HepG2 (cell line): ENCODE measurements around the gene GDPD5. TPM values are rescaled to one million over a fixed set of nuclear protein-coding genes. Genes with fewer than 3 reads are reported as not detected.

ENCODE experiments used
- AHR ChIP-seq: IDR thresholded peaks from 2 replicates; pipeline ENCODE4 v1.6.1; 2018; ENCODE audit warnings: missing genetic modification reagents, missing compliant biosample characterization
- ATF7 ChIP-seq, 2 experiments: fragments of 450-650 bp in 1 of 2; sonication (generic) in 1 of 2; formaldehyde crosslinking in 1 of 2; IDR thresholded peaks; 2 replicates each; pipeline versions ENCODE4 v1.4.0 to v1.6.1; 2016 to 2020; ENCODE audit warnings: antibody characterized with exemption in 1 of 2, mild to moderate bottlenecking in 1 of 2, missing genetic modification reagents in 1 of 2
- BRCA1 ChIP-seq: sonication (generic); formaldehyde crosslinking; IDR thresholded peaks from 2 replicates; pipeline ENCODE4 v1.4.0; 2020; ENCODE audit warnings: missing genetic modification reagents
- FOXK1 ChIP-seq: sonication (generic); formaldehyde crosslinking; IDR thresholded peaks from 2 replicates; pipeline ENCODE4 v1.4.0; 2020; ENCODE audit warnings: low read depth, missing genetic modification reagents, borderline replicate concordance
- HNRNPLL ChIP-seq: fragments of 200-400 bp; formaldehyde crosslinking; IDR thresholded peaks from 2 replicates; pipeline ENCODE4 v1.6.1; 2017; ENCODE audit warnings: mild to moderate bottlenecking, low read depth, low read length; ENCODE audit not compliant: poor library complexity, severe bottlenecking
- HOXA7 ChIP-seq: sonication (generic); formaldehyde crosslinking; IDR thresholded peaks from 2 replicates; pipeline ENCODE4 v1.8.1; 2022; ENCODE audit warnings: mild to moderate bottlenecking, missing genetic modification reagents, moderate library complexity
- MIER3 ChIP-seq: IDR thresholded peaks from 2 replicates; pipeline ENCODE4 v1.6.1; 2016; ENCODE audit warnings: missing compliant biosample characterization, borderline replicate concordance
- NFIB ChIP-seq: sonication (generic); formaldehyde crosslinking; IDR thresholded peaks from 2 replicates; pipeline ENCODE4 v1.9.0; 2021; ENCODE audit warnings: missing genetic modification reagents, mild to moderate bottlenecking, borderline replicate concordance
- PHB2 ChIP-seq: fragments of 450-650 bp; IDR thresholded peaks from 2 replicates; pipeline ENCODE4 v1.6.1; 2018; ENCODE audit not compliant: partially characterized antibody
- PITX1 ChIP-seq: sonication (generic); formaldehyde crosslinking; IDR thresholded peaks from 2 replicates; pipeline ENCODE4 v1.5.1; 2020; ENCODE audit warnings: mild to moderate bottlenecking, missing genetic modification reagents
- RFX1 ChIP-seq: fragments of 450-650 bp; IDR thresholded peaks from 2 replicates; pipeline ENCODE4 v1.6.1; 2017
- RFXAP ChIP-seq: sonication (generic); formaldehyde crosslinking; IDR thresholded peaks from 2 replicates; pipeline ENCODE4 v1.4.0; 2020; ENCODE audit warnings: missing genetic modification reagents, borderline replicate concordance
- SMAD9 ChIP-seq: sonication (generic); formaldehyde crosslinking; IDR thresholded peaks from 2 replicates; pipeline ENCODE4 v1.5.1; 2020; ENCODE audit warnings: mild to moderate bottlenecking, missing genetic modification reagents
- ZNF326 ChIP-seq: sonication (generic); formaldehyde crosslinking; IDR thresholded peaks from 2 replicates; pipeline ENCODE4 v1.4.0; 2020; ENCODE audit warnings: missing genetic modification reagents, borderline replicate concordance
- ZNF607 ChIP-seq: sonication (generic); formaldehyde crosslinking; IDR thresholded peaks from 2 replicates; pipeline ENCODE4 v1.5.1; 2020; ENCODE audit warnings: missing genetic modification reagents, mild to moderate bottlenecking, borderline replicate concordance
- ZNF713 ChIP-seq: sonication (generic); formaldehyde crosslinking; IDR thresholded peaks from 2 replicates; pipeline ENCODE4 v1.4.0; 2020; ENCODE audit warnings: mild to moderate bottlenecking, missing genetic modification reagents
- polyA plus RNA-seq, 8 experiments: library from polyadenylated mRNA; depleted of rRNA in 3 of 8; stranded (reverse) in 7 of 8; unstranded in 1 of 8; fragments of >200 nt; fragmentation: Illumina TruSeq in 4 of 8; extraction: Trizol in 4 of 8; gene quantifications; 2 replicates each; pipeline versions ENCODE4 v1.2.1 to v1.2.3, GENCODE V29; 2011 to 2016; ENCODE audit warnings: low read depth in 4 of 8, missing spikeins in 1 of 8, mixed read lengths in 1 of 8; ENCODE audit not compliant: insufficient read depth in 1 of 8
- total RNA-seq, 5 experiments: library from RNA; depleted of rRNA; stranded (reverse); fragments of >200 nt; fragmentation: Illumina TruSeq; extraction: Trizol; gene quantifications; 2 replicates each; pipeline ENCODE4 v1.2.3, GENCODE V29; 2016; ENCODE audit warnings: low read depth in 1 of 5
- TF ChIP-seq, protein P1 (sequence below): IDR thresholded peaks from 2 replicates; pipeline ENCODE4 v1.4.0; 2020; ENCODE audit warnings: mild to moderate bottlenecking, missing genetic modification reagents
- TF ChIP-seq, protein P2 (sequence below): sonication (generic); formaldehyde crosslinking; IDR thresholded peaks from 2 replicates; pipeline ENCODE4 v1.5.0; 2020; ENCODE audit warnings: mild to moderate bottlenecking, missing genetic modification reagents, borderline replicate concordance
- TF ChIP-seq, protein P3 (sequence below): sonication (generic); formaldehyde crosslinking; IDR thresholded peaks from 2 replicates; pipeline ENCODE4 v1.4.0; 2020; ENCODE audit warnings: missing genetic modification reagents
- TF ChIP-seq, protein P4 (sequence below), 2 experiments: sonication (generic) in 1 of 2; formaldehyde crosslinking in 1 of 2; IDR thresholded peaks; 2 replicates each; pipeline versions ENCODE4 v1.4.0 to v1.6.1; 2018 to 2020; ENCODE audit warnings: missing genetic modification reagents in 2 of 2, borderline replicate concordance in 1 of 2, low read depth in 1 of 2, mild to moderate bottlenecking in 1 of 2, missing biosample characterization in 1 of 2

Gene GDPD5
- total and polyA plus RNA-seq, 2 of the 13 experiments (the other 11 are each of a cell fraction or from before 2014, with no cell fraction given) = 55.0 to 67.5 TPM

DNA sequence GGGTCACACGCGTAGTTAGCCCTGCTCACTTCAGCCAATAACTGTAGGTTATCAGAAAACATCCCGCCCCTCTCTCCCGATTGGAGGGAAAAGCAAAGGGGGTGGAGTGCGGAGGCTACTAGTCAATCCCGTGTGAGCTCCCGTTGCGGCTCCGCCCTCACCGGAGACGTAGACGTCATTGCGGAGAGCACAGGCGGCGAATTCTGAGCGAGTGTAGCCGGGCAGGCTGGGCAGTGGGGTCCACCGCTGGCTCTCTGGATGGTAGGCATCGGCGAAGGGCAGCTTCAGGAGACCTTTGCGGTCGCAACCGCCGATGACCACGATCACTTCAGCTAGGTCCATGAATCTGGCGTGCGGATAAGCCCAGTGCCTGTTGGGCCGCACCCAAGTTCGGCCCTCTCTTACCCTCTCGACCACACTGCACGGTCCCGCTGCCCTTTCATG is 97.4 kb downstream of the GDPD5 start (continued):
- no peak for TF ChIP-seq PHB2
- TF ChIP-seq, protein P1, sequence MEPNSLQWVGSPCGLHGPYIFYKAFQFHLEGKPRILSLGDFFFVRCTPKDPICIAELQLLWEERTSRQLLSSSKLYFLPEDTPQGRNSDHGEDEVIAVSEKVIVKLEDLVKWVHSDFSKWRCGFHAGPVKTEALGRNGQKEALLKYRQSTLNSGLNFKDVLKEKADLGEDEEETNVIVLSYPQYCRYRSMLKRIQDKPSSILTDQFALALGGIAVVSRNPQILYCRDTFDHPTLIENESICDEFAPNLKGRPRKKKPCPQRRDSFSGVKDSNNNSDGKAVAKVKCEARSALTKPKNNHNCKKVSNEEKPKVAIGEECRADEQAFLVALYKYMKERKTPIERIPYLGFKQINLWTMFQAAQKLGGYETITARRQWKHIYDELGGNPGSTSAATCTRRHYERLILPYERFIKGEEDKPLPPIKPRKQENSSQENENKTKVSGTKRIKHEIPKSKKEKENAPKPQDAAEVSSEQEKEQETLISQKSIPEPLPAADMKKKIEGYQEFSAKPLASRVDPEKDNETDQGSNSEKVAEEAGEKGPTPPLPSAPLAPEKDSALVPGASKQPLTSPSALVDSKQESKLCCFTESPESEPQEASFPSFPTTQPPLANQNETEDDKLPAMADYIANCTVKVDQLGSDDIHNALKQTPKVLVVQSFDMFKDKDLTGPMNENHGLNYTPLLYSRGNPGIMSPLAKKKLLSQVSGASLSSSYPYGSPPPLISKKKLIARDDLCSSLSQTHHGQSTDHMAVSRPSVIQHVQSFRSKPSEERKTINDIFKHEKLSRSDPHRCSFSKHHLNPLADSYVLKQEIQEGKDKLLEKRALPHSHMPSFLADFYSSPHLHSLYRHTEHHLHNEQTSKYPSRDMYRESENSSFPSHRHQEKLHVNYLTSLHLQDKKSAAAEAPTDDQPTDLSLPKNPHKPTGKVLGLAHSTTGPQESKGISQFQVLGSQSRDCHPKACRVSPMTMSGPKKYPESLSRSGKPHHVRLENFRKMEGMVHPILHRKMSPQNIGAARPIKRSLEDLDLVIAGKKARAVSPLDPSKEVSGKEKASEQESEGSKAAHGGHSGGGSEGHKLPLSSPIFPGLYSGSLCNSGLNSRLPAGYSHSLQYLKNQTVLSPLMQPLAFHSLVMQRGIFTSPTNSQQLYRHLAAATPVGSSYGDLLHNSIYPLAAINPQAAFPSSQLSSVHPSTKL (CRISPR knock-in tag) = no peak
- TF ChIP-seq HNRNPLL = peak; percentile 77
- no peak for TF ChIP-seq AHR (CRISPR knock-in tag)
- no peak for TF ChIP-seq SMAD9 (CRISPR knock-in tag)
- TF ChIP-seq NFIB (CRISPR knock-in tag) = no peak
- TF ChIP-seq, protein P2, sequence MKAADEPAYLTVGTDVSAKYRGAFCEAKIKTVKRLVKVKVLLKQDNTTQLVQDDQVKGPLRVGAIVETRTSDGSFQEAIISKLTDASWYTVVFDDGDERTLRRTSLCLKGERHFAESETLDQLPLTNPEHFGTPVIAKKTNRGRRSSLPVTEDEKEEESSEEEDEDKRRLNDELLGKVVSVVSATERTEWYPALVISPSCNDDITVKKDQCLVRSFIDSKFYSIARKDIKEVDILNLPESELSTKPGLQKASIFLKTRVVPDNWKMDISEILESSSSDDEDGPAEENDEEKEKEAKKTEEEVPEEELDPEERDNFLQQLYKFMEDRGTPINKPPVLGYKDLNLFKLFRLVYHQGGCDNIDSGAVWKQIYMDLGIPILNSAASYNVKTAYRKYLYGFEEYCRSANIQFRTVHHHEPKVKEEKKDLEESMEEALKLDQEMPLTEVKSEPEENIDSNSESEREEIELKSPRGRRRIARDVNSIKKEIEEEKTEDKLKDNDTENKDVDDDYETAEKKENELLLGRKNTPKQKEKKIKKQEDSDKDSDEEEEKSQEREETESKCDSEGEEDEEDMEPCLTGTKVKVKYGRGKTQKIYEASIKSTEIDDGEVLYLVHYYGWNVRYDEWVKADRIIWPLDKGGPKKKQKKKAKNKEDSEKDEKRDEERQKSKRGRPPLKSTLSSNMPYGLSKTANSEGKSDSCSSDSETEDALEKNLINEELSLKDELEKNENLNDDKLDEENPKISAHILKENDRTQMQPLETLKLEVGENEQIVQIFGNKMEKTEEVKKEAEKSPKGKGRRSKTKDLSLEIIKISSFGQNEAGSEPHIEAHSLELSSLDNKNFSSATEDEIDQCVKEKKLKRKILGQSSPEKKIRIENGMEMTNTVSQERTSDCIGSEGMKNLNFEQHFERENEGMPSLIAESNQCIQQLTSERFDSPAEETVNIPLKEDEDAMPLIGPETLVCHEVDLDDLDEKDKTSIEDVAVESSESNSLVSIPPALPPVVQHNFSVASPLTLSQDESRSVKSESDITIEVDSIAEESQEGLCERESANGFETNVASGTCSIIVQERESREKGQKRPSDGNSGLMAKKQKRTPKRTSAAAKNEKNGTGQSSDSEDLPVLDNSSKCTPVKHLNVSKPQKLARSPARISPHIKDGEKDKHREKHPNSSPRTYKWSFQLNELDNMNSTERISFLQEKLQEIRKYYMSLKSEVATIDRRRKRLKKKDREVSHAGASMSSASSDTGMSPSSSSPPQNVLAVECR (CRISPR knock-in tag) = peak; percentile 27; the same call in 1 of the 2 replicates
- TF ChIP-seq BRCA1 = no peak
- no peak for TF ChIP-seq ATF7 (IDR thresholded peaks at IDR 0.05)
- TF ChIP-seq ATF7 (CRISPR knock-in tag; IDR thresholded peaks at IDR 0.05) = no peak
- no peak for TF ChIP-seq HOXA7
- TF ChIP-seq, protein P3, sequence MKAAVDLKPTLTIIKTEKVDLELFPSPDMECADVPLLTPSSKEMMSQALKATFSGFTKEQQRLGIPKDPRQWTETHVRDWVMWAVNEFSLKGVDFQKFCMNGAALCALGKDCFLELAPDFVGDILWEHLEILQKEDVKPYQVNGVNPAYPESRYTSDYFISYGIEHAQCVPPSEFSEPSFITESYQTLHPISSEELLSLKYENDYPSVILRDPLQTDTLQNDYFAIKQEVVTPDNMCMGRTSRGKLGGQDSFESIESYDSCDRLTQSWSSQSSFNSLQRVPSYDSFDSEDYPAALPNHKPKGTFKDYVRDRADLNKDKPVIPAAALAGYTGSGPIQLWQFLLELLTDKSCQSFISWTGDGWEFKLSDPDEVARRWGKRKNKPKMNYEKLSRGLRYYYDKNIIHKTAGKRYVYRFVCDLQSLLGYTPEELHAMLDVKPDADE (CRISPR knock-in tag) = no peak
- no peak for TF ChIP-seq PITX1
- no peak for TF ChIP-seq ZNF607 (CRISPR knock-in tag)
- no peak for TF ChIP-seq RFXAP (CRISPR knock-in tag)
- TF ChIP-seq ZNF713 (CRISPR knock-in tag) = no peak
- no peak for TF ChIP-seq ZNF326 (CRISPR knock-in tag)
- no peak for TF ChIP-seq FOXK1 (CRISPR knock-in tag)
- TF ChIP-seq, protein P4, sequence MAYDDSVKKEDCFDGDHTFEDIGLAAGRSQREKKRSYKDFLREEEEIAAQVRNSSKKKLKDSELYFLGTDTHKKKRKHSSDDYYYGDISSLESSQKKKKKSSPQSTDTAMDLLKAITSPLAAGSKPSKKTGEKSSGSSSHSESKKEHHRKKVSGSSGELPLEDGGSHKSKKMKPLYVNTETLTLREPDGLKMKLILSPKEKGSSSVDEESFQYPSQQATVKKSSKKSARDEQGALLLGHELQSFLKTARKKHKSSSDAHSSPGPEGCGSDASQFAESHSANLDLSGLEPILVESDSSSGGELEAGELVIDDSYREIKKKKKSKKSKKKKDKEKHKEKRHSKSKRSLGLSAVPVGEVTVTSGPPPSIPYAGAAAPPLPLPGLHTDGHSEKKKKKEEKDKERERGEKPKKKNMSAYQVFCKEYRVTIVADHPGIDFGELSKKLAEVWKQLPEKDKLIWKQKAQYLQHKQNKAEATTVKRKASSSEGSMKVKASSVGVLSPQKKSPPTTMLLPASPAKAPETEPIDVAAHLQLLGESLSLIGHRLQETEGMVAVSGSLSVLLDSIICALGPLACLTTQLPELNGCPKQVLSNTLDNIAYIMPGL (CRISPR knock-in tag; IDR thresholded peaks at IDR 0.05; ENCODE audit: borderline replicate concordance in 1 of 2, low read depth in 1 of 2) = no peak
- no peak for TF ChIP-seq MIER3 (CRISPR knock-in tag)
- no peak for TF ChIP-seq RFX1
